Erythroblast (primary cell): ENCODE results near the gene NEK4.

Source experiments
- GATA1 ChIP-seq: IDR thresholded peaks from 2 replicates; pipeline ENCODE4 v1.6.1; 2011; ENCODE audit warnings: low read depth, mild to moderate bottlenecking, control low read depth, low read length, moderate library complexity
- POLR2A ChIP-seq: IDR thresholded peaks from 2 replicates; pipeline ENCODE4 v1.6.1; 2011; ENCODE audit warnings: mild to moderate bottlenecking, low read length

- TF ChIP-seq POLR2A (no peak), GATA1 (no peak)
These were observed 7.3 kb downstream of the NEK4 start for GRCh38 chr3:52763466-52763865.
